ENCODE measurements around the gene ZSCAN5B.
A peak's percentile ranks its signal among the peaks of the same experiment; 100 is the strongest.
"Not testable (repeated sequence)": the region's sequence is repeated elsewhere in the genome, so short reads cannot be mapped to it uniquely, and the experiment has no call there.

The ZSCAN5B gene

DNA sequence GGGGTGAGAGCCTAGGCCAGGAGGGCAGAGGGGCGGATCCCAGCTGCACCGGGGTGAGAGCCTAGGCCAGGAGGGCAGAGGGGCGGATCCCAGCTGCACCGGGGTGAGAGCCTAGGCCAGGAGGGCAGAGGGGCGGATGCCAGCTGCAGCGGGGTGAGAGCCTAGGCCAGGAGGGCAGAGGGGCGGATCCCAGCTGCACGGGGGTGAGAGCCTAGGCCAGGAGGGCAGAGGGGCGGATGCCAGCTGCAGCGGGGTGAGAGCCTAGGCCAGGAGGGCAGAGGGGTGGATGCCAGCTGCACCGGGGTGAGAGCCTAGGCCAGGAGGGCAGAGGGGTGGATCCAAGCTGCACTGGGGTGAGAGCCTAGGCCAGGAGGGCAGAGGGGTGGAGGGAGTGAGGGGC, 21.3 kb downstream of the ZSCAN5B start:
- not testable (repeated sequence) for DNase-seq (ENCODE audit: low read depth)

DNA sequence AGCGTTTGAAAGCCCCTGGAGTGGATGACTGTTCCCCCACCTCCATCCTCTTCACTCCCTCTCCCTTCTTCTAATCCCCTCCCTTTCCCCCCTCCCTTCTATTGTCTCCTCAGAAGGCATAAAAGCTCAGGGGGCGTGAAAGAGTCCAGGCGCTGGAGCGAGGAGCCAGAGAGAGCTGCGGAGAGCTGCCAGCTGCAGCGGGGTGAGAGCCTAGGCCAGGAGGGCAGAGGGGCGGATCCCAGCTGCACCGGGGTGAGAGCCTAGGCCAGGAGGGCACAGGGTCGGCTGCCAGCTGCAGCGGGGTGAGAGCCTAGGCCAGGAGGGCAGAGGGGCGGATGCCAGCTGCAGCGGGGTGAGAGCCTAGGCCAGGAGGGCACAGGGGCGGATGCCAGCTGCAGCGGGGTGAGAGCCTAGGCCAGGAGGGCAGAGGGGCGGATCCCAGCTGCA, 21.7 kb downstream of the ZSCAN5B start, which contains the start of gene GALP:
GALP (plus strand) TSS at position 148 of the 447 bp plus-strand sequence. CDS start 1,101 bp downstream, outside the sequence.
- DNase-seq (ENCODE audit: low read depth): not testable (repeated sequence)

DNA sequence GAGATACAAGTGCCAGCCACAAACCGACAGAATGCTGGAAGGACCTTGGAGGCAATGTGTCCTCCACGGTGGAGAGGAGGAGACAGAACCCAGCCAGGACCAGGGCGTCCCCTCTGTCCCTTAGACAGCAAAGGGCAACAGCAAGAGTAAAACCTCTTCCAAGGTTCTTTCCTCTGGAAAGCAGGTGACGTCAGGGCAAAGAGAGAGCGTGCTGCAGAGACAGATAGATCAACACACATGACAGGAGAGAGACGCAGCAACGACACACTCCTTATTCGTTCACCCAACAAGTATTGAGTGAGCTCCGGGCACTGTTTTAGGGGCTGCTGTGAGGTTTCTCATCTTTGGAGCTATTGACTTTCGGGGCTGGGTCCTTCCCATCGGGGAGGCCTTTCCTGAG, 23.0 kb downstream of the ZSCAN5B start:
- no peak for DNase-seq (ENCODE audit: low read depth)

DNA sequence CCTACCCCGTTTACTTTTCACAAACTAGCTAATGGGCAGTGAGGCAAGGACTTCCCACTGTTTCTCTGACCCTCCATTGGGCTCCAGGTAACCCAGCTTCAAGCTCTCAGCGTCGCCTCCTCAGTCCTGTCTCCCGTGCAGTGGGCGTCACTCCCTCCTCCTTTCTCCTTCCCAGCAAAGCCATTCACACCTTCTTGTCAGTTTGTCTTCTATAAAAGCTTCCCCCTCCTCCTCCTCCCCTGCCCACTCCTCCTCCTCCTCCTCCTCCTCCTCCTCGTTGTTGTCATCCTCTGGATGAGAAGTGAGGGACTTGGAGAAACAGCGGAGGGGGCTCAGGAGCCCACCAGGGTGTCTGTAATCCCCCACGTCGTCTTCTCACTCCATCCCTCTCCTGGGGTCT, 23.5 kb downstream of the ZSCAN5B start:
- no peak for DNase-seq (ENCODE audit: low read depth)

DNA sequence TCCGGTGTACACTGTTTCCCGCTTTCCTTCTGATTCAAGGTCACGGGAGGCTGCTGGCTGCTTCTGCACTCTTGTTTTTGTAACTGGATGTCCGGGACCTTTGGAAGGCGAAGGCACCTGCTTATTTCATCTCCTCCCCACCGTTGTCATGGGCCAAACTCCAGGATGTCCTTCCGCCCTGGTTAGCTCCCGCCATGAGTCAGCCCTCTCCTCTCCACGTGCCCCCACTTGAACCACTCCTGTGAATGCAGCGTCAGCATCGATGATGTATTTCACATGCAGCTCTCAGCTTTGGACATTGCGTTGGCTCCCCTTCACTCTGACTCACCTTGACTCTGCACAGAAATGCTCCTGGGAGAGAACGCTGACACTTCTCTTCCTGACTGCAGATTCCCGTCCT, 27.3 kb downstream of the ZSCAN5B start:
- DNase-seq (ENCODE audit: low read depth): no peak

DNA sequence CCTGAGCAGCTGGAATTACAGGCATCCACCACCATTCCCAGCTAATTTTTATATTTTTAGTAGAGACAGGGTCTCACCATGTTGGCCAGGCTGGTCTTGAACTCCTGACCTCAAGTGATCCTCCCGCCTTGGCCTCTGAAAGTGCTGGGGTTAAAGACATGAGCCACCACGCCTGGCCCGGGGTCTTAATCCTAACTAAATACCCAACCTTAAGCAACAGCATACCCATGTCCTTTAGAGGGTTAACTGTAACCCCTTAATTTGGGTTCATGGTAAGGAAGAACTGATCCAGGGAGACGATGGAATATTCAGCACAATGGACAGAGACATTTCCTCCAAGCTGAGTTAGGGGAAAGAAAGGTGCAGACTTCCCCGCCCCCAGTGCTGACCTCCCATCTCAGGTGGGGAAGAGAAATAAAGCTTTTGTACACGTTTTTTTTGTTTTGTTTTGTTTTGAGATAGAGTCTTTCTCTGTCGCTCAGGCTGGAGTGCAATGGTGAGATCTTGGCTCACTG, 30.5 kb downstream of the ZSCAN5B start:
- DNase-seq (ENCODE audit: low read depth): peak; percentile 7

DNA sequence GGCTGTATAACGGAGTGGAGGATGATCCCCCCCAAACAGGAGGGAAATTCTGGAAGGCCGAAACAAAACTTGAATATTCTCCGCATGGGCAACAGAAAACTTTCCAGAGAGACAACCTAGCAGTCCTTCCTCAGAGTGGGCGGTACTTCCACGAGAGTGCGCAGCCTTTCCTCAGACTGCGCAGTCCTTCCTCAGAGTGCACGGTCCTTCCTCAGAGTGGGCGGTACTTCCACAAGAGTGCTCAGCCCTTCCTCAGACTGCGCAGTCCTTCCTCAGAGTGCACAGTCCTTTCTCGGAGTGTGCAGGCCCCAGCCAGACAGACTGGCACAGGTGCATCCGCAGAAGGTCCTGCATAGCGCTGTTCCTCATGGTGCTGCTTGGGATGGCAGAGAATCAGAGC, 34.5 kb downstream of the ZSCAN5B start:
- no peak for DNase-seq (ENCODE audit: low read depth)

DNA sequence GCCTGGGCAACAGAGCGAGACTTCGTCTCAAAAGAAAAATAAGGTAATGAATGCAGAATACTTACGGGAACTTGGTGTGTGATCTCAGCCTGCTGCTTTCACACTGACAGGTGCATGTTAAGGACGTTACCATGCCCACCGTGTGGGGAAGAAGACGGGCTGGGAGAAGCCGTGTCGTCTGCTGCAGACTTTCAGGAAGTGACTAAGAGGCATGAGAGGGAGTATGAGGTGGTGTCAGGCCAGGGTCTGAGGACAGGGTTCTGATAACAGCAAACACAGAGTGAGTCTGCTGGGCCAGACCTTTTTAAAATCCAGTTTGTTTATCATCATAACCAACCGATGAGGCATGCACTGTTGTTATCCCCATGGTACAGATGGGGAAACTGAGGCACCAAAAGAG, 35.3 kb downstream of the ZSCAN5B start:
- no peak for DNase-seq (ENCODE audit: low read depth)

DNA sequence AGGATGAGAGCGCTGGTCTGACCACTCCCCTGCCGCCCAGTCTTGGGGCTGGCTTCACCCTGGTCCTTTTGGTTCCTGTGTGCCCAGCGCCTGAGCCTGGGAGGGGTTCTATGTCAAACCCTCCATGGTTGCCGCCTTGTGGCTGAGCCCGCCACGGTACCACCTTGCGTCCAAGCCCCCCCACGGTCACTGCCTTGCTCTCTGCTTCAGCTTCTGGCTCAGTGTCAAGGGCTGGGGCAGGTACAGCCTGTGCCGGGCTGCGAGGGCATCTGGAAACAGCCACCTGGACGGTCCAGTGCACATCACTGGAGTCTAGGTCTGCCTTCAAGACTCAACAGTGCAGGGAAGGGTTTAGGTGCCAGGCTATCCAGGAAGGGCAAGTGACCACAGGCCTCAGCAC, 36.0 kb downstream of the ZSCAN5B start:
- no peak for DNase-seq (ENCODE audit: low read depth)

DNA sequence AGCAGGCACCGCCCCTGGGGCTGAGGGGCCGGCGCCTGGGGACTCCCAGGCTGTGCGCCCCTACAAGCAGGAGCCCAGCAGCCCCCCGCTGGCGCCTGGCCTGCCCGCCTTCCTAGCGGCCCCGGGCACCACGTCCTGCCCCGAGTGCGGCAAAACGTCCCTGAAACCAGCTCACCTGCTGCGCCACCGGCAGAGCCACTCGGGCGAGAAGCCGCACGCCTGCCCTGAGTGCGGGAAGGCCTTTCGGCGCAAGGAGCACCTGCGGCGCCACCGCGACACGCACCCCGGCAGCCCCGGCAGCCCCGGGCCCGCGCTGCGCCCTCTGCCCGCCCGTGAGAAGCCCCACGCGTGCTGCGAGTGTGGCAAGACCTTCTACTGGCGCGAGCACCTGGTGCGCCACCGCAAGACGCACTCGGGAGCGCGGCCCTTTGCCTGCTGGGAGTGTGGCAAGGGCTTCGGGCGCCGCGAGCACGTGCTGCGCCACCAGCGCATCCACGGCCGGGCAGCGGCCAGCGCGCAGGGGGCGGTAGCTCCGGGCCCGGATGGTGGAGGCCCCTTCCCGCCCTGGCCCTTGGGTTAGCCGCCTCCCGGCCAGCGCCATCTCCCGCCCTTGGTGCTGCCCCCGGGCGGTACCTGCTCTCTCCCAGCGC, 37.8 kb downstream of the ZSCAN5B start:
- DNase-seq (ENCODE audit: low read depth): no peak

DNA sequence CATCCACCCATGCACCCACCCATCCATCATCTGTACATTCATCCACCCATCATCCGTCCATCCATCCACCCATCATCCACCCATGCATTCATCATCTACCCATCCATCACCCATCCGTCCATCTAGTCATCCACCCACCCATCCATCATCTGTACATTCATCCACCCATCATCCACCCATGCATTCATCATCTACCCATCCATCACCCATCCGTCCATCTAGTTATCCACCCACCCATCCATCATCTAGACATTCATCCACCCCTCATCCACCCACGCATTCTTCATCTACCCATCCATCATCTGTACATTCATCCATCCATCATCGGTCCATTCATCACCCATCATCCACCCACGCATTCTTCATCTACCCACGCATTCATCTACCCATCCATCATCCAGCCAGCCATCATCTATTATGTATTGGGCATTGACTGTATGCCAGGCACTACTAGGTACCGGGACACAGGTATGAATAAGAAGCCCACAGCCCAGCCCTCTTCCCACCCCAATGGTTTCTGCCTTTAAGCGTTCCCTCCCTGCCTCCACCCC, 38.5 kb downstream of the ZSCAN5B start:
- DNase-seq (ENCODE audit: low read depth): no peak

DNA sequence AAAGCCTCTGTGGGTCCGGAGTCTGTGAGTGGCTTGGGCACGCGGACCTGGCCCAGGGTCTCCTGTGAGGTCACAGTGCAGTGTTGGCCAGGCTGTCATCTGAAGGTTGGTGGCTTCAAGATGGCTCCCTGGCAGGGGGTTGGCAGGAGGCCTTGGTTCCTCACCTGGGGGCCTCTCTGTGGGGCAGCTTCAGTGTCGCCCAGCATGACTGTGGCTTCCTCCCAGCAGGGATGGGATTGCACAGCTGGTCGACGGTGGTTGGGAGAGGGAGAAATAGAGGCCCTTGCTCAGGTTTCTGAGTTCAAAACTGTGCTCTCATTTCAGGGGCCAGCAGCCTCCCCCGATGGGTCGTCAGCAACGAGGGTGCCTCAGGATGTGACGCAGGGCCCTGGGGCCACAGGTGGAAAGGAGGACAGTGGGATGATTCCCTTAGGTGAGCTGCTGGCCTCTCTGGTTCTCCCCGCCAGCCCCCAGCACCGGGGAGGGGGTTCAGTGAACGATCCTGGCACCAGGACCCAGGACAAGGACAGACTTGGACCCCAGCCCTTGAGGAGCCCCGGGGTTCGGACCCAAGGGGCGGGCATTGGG, 39.3 kb downstream of the ZSCAN5B start:
- DNase-seq (ENCODE audit: low read depth): no peak

DNA sequence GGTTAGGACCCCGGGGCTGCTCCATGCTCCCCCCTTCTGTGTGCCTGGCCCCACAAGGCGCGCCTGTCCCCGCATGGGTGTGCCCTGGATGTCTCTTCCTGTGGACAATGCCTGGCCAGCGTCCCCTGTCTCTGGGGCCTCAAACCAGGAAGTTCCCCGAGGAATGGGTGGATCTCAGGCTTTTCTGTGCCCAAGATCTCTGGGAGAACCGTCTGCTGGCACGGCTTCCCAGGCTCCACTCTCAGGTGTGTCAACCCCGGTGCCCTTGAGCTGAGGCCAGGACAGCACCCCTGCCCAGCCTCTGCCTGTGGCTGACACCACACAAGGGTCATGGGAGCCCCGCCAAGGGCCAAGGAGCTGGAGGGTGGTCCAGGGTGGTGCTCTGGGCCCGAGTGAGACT, 40.8 kb downstream of the ZSCAN5B start:
- no peak for DNase-seq (ENCODE audit: low read depth)

DNA sequence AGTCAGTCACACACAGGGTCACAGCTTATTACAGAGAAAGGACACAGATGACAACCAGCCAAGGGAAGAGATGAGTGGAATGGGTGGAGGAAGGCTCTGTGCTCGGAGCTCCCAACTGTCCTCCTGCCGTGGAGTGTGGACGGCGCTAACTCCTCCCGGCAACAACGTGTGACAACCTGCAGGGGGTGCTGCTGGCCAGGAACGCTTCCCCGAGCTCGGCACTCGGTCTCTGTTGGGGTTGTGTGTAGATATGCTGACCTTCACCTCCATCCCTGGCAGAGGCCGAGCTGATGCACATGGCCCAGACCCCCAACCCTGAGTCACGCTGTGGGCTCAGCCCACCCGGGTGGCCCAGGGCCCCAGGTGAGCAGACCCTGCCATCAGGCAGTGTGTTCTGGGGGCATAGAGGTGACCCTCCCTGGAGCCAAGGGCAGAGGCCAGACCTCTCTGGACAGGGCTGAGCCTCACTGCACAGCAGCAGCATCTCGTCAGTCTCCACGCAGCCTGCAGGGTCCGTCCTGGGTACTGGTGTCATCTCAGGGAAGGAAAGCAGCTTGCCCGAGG, 42.4 kb downstream of the ZSCAN5B start:
- no peak for DNase-seq (ENCODE audit: low read depth)

DNA sequence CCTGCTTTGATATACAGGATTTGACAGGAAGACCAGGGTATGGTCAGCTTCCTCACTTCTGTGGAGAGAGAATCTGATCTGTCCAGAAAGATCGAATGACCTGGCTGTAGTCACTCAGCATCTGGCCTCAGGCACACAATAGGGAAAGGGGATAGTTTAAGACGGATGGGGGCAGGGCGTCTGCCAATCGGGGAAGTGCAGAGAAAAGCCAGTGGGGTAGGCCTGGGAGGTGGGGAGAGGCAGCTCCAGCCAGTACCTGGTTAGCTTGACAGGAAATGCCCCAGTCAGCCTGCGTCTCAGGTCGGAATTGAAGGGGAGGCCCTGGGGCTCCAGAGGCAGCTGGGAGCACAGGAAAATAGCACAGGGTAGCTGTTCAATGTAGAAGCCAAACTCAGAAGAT, 44.1 kb downstream of the ZSCAN5B start:
- no peak for DNase-seq (ENCODE audit: low read depth)

DNA sequence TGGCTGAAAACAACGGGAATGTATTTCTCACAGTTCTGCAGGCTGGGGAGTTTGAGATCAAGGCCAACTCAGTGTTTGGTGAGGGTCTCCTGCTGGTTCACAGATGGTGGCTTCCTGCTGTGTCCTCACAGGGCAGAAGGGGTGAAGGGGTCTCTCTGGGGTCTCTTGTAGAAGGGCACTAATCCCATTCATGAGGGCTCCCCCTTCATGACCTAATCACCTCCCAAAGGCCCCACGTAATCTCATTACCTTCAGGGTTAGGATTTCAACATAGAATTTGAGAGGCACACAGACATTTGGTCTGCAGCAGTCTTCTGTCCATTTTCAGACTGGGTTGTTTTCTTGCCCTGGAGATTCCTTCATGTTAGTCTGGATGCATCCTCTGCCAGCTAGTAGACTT, 44.9 kb downstream of the ZSCAN5B start:
- no peak for DNase-seq (ENCODE audit: low read depth)

DNA sequence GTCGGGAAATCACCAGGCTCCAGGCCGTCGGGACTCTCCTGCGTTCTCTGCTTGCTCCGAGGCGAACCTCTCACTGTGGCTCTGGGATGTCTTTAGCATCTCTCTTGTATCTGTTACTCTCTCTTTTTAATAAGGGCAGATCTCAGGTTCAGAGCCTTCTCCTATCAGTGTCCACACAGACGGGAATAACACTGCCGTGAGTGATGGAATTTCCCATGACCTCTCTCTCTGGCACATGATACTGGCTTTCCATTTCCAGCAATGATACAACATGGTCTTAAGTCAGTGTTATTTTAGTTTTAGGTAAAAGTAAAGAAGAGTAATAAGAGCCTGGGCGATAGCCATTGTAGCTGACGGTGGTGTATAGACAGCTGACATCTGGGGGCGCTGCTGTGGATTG, 47.2 kb downstream of the ZSCAN5B start:
- no peak for DNase-seq (ENCODE audit: low read depth)

DNA sequence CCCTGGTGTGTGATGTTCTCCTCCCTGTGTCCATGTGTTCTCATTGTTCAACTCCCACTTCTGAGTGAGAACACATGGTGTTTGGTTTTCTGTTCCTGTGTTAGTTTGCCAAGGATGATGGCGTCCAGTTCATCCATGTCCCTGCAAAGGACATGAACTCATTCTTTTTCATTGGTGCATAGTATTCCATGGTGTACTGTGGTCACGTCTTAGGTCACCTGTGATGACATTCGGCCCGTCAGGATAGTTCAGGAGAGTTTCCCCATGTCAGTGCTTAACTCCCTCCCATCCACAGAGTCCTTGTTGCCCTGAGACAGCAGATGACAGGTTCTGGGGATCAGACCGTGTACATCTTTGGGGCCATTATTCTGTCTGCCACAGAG, 47.9 kb downstream of the ZSCAN5B start:
- DNase-seq (ENCODE audit: low read depth): no peak

DNA sequence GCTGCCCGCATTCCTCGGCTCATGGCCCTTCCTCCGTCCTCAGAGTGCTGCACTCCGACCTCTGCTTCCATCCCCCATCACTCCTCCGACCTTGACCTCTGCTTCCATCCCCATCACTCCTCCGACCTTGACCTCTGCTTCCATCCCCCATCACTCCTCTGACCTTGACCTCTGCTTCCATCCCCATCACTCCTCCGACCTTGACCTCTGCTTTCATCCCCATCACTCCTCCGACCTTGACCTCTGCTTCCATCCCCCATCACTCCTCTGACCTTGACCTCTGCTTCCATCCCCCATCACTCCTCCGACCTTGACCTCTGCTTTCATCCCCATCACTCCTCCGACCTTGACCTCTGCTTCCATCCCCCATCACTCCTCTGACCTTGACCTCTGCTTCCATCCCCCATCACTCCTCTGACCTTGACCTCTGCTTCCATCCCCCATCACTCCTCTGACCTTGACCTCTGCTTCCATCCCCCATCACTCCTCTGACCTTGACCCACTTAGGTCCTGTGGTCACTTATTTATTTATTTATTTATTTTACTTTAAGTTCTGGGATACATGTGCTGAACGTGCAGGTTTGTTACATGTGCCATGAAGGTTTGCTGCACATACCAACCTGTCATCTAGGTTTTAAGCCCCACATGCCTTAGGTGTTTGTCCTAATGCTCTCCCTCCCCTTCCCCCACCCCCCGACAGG, 48.5 kb downstream of the ZSCAN5B start:
- DNase-seq (ENCODE audit: low read depth): not testable (repeated sequence)

DNA sequence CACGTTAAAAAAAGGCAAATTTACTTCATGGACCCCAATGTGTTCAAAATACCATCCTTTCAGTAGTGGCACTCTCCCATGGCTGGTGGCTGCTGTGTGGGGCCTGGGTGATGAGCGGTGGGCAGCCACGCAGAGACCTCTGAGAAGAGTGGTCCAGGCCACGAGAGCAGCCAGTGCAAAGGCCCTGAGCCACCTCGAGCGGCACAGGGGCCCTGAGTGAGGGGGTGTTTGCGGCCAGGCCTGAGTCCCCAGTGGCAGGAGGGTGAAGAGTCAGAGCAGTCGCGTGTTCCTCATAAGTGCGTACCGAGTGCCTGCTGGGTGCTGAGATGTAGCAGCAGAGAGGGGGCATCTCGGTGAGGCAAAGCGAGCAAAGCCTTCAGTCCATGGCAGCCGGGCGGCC, 49.5 kb downstream of the ZSCAN5B start:
- no peak for DNase-seq (ENCODE audit: low read depth)

DNA sequence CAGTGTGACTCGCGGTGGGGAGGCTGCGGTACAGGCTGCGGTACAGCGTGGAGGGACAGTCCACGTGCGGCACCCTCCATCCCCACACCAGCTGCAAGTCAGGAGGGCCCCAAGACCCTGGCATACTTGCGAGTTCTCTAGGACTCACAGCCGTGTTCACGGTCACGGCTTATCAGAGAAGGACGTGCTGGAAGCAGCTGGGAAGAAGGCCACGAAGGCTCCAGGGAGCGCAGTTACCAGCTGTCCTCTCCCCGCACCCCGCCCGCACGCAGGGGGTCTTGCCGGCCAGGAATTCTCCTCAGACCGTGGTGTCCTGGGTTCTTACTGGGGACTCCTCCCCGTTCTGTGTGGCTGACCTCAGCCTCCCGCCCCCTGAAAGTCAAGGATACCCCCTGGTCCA, 50.3 kb downstream of the ZSCAN5B start:
- DNase-seq (ENCODE audit: low read depth): no peak

DNA sequence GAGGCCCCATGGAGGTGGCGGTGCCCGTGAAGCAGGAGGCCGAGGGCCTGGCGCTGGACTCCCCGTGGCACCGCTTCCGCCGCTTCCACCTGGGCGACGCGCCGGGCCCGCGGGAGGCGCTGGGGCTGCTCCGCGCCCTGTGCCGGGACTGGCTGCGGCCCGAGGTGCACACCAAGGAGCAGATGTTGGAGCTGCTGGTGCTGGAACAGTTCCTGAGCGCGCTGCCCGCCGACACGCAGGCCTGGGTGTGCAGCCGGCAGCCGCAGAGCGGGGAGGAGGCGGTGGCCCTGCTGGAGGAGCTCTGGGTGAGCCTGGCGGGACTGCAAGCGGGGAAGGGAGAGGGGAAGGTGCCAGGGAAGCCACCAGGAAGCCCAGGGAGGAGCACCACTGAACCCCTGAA, 50.7 kb downstream of the ZSCAN5B start:
- DNase-seq (ENCODE audit: low read depth): no peak

DNA sequence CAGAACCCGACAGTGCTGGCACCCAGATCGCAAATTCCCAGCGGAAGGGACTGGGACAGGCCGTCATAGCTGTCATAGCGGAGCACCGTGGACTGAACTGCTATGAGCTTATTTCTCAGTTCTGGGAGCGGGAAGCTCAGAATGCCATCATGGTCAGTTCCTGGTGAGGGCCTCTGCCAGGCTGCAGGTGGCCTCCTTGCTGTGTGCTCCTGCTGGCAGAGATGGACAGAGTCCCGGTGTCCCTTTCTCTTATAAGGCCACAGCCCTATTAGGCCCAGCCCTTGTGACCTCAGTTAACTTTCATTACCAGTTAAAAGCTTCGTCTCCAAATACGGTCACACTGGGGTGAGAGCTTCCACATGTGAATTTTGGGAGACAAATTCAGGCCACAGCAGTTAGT, 51.9 kb downstream of the ZSCAN5B start:
- no peak for DNase-seq (ENCODE audit: low read depth)
